ENCODE results near the gene TIGD4.

The TIGD4 gene

GRCh38 chr4:152803541-152803940, 24.0 kb upstream of the TIGD4 start:
- Histone ChIP-seq H3K27me3 (ENCODE audit: insufficient read depth, low read length, poor library complexity) (no peaks in the 10 kb centered on the region), H3K27ac (ENCODE audit: low read length) (no peak overlapping the region), H2AFZ (ENCODE audit: low read depth, low read length) (no peak overlapping the region), H3K79me2 (ENCODE audit: insufficient read depth, low read length) (no peaks in the 10 kb centered on the region), H3K4me3 (ENCODE audit: low read depth in 1 of 2, low read length in 2 of 2) (no peak overlapping the region), H3K9me3 (ENCODE audit: insufficient read depth, low read length, severe bottlenecking) (no peaks in the 10 kb centered on the region), H4K20me1 (ENCODE audit: insufficient read depth, low read length) (no peaks in the 10 kb centered on the region), H3K36me3 (ENCODE audit: insufficient read depth, low read length) (no peaks in the 10 kb centered on the region), H3K4me2 (ENCODE audit: insufficient read depth, low read length) (no peak overlapping the region), H3K4me1 (ENCODE audit: insufficient read depth, low read length) (peaks cover 10% of the 10 kb centered on the region), H3K9ac (ENCODE audit: low read depth, low read length) (no peak overlapping the region)
- no peak for DNase-seq
- TF ChIP-seq EZH2 (IDR thresholded peaks at IDR 0.05; ENCODE audit: borderline replicate concordance, low read depth, low read length, severe bottlenecking) (no peak), CTCF (IDR thresholded peaks at IDR 0.05; ENCODE audit: borderline replicate concordance, extremely low read depth, low read length, poor library complexity, severe bottlenecking) (no peak)
- no peak for ATAC-seq (ENCODE audit: insufficient read depth, low read depth)

DNA sequence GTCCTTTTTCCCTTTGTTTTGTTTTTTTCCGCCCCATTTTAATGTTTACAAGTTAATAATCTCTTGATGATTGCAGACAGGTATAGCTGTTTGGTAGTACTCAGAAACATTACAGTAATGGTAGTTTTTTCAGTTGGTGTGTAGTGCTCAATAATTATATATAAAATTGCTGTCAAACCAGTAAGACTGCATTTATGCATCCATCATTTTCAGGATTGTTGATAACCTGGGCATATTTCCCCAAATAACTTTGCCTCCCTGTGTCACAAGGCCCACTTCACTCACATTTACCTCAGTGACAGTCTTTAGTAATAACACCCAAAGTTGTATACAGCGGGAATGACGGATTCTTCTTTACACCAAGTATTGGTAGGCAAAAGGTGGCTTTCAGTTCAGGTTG, 16.4 kb upstream of the TIGD4 start:
- Histone ChIP-seq H3K9me3 (ENCODE audit: insufficient read depth, low read length, severe bottlenecking) (no peaks in the 10 kb centered on the region), H4K20me1 (ENCODE audit: insufficient read depth, low read length) (no peaks in the 10 kb centered on the region), H3K4me3 (ENCODE audit: low read depth in 1 of 2, low read length in 2 of 2) (no peak overlapping the region), H3K27ac (ENCODE audit: low read length) (no peak overlapping the region), H3K79me2 (ENCODE audit: insufficient read depth, low read length) (0 out of 2 replicates have a peak, but pooled peaks cover 2% of the 10 kb centered on the region), H3K4me1 (ENCODE audit: insufficient read depth, low read length) (no peaks in the 10 kb centered on the region), H3K9ac (ENCODE audit: low read depth, low read length) (no peak overlapping the region), H3K4me2 (ENCODE audit: insufficient read depth, low read length) (no peak overlapping the region), H2AFZ (ENCODE audit: low read depth, low read length) (no peak overlapping the region), H3K27me3 (ENCODE audit: insufficient read depth, low read length, poor library complexity) (no peaks in the 10 kb centered on the region), H3K36me3 (ENCODE audit: insufficient read depth, low read length) (no peaks in the 10 kb centered on the region)
- TF ChIP-seq CTCF (IDR thresholded peaks at IDR 0.05; ENCODE audit: borderline replicate concordance, extremely low read depth, low read length, poor library complexity, severe bottlenecking) (no peak), EZH2 (IDR thresholded peaks at IDR 0.05; ENCODE audit: borderline replicate concordance, low read depth, low read length, severe bottlenecking) (no peak)
- DNase-seq = no peak
- no peak for ATAC-seq (ENCODE audit: insufficient read depth, low read depth)

DNA sequence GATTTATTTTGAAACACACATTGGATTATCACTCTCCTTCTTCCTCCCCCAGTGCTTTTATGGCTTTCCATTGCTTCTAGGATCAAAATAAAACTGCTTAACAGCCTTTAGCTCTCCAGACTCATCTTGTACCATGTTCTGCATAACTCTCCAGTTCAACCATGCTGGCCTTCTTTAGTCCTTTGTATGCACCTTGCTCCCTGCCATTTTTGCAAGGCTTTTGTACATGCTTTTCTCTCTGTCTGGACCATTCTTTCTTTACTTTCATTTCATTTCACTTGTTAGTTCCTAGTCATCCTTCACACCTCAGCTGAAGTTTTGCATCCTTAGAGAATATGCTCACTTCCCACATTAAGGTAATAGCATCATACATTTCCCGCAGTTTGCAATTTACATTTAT, 7.1 kb upstream of the TIGD4 start:
- H2AFZ ChIP-seq (ENCODE audit: low read depth, low read length) = no peak overlapping the region
- H3K9me3 ChIP-seq (ENCODE audit: insufficient read depth, low read length, severe bottlenecking) = no peaks in the 10 kb centered on the region
- no peak overlapping the region for H3K27ac ChIP-seq (ENCODE audit: low read length)
- peak overlapping the region; percentile 25; the same call in 1 of the 2 replicates for H3K4me2 ChIP-seq (ENCODE audit: insufficient read depth, low read length)
- ATAC-seq (ENCODE audit: insufficient read depth, low read depth) (no peak), DNase-seq (no peak)
- H3K36me3 ChIP-seq (ENCODE audit: insufficient read depth, low read length) = no peaks in the 10 kb centered on the region
- H3K4me3 ChIP-seq (ENCODE audit: low read depth in 1 of 2, low read length in 2 of 2) = no peak overlapping the region
- no peaks in the 10 kb centered on the region for H3K27me3 ChIP-seq (ENCODE audit: insufficient read depth, low read length, poor library complexity)
- H4K20me1 ChIP-seq (ENCODE audit: insufficient read depth, low read length) = no peaks in the 10 kb centered on the region
- peaks cover 11% of the 10 kb centered on the region for H3K79me2 ChIP-seq (ENCODE audit: insufficient read depth, low read length)
- peaks cover 30% of the 10 kb centered on the region for H3K4me1 ChIP-seq (ENCODE audit: insufficient read depth, low read length)
- TF ChIP-seq EZH2 (IDR thresholded peaks at IDR 0.05; ENCODE audit: borderline replicate concordance, low read depth, low read length, severe bottlenecking) = no peak
- TF ChIP-seq CTCF (IDR thresholded peaks at IDR 0.05; ENCODE audit: borderline replicate concordance, extremely low read depth, low read length, poor library complexity, severe bottlenecking) = no peak
- H3K9ac ChIP-seq (ENCODE audit: low read depth, low read length) = no peak overlapping the region
